Endothelial cell of umbilical vein (primary cell): Measurements from ENCODE around the gene DPYD. TPM values are rescaled to one million over a fixed set of nuclear protein-coding genes. Genes with fewer than 3 reads are reported as not detected.

Experiments
- BruUV-seq: library from RNA; stranded (reverse); fragments of 400-500 nt; replicated peaks from 2 replicates; lab custom pipeline; 2021; lab: Mats Ljungman, UMichigan
- CTCF ChIA-PET: fragments of 300-600, 350-600 bp; sonication (Branson Sonifier 250); formaldehyde crosslinking; loops from one replicate; lab custom pipeline; 2021; ENCODE audit warnings: antibody characterized with exemption, inconsistent platforms; lab: Charles Lee
- POLR2A ChIA-PET: fragments of 300-600, 350-600 bp; sonication (Branson Sonifier 250); formaldehyde crosslinking; loops from one replicate; lab custom pipeline; 2021; ENCODE audit warnings: antibody characterized with exemption, inconsistent platforms; lab: Charles Lee
- DNase-seq: peaks from one replicate; pipeline ENCODE4 v3.0.0-alpha.2; 2011; ENCODE audit warnings: low read depth, low spot score
- FAIRE-seq: peaks from 2 replicates; lab custom pipeline; 2011; peaks lifted over from hg19 to GRCh38; lab: Jason Lieb, UNC
- H2AFZ ChIP-seq: 2 replicates; pipeline ENCODE4 v1.6.0; 2012; ENCODE audit warnings: low read depth, low read length, control low read depth, inconsistent platforms
- H3K27ac ChIP-seq: 2 replicates; pipeline ENCODE4 v1.5.1; 2011; ENCODE audit warnings: low read depth, mild to moderate bottlenecking, control low read depth, low read length, moderate library complexity; ENCODE audit not compliant: insufficient read depth
- H3K27me3 ChIP-seq, 2 experiments: 2 replicates each; pipeline versions ENCODE4 v1.6.0 to v1.6.1; 2011; ENCODE audit warnings: low read length in 2 of 2, mixed read lengths in 1 of 2; ENCODE audit not compliant: control insufficient read depth in 2 of 2, insufficient read depth in 2 of 2
- H3K36me3 ChIP-seq, 2 experiments: 2 replicates in 1 of 2; 3 replicates in 1 of 2; pipeline ENCODE4 v1.5.1; 2011; ENCODE audit warnings: low read length in 2 of 2, mild to moderate bottlenecking in 1 of 2, moderate library complexity in 1 of 2; ENCODE audit not compliant: control insufficient read depth in 2 of 2, insufficient read depth in 2 of 2; ENCODE audit errors: extremely low read depth in 1 of 2
- H3K4me1 ChIP-seq: 3 replicates; pipeline ENCODE4 v1.5.1; 2011; ENCODE audit warnings: mild to moderate bottlenecking, low read length; ENCODE audit not compliant: control insufficient read depth, insufficient read depth; ENCODE audit errors: extremely low read depth
- H3K4me2 ChIP-seq: 2 replicates; pipeline ENCODE4 v1.6.1; 2011; ENCODE audit warnings: low read length, control low read depth, mixed read lengths; ENCODE audit not compliant: insufficient read depth
- H3K4me3 ChIP-seq, 3 experiments: fragments of 200-600 bp in 1 of 3; sonication (generic), shearing (Covaris generic) in 1 of 3; replicated peaks in 1 of 3; 2 replicates each; pipeline ENCODE4 v1.5.1; 2011 to 2016; ENCODE audit warnings: control low read depth in 3 of 3, low read length in 3 of 3, mild to moderate bottlenecking in 2 of 3, inconsistent platforms in 1 of 3, low read depth in 1 of 3, moderate library complexity in 1 of 3; ENCODE audit not compliant: insufficient read depth in 1 of 3
- H3K79me2 ChIP-seq: 2 replicates; pipeline ENCODE4 v1.6.0; 2012; ENCODE audit warnings: low read length, inconsistent platforms; ENCODE audit not compliant: control insufficient read depth, insufficient read depth
- H3K9ac ChIP-seq: replicated peaks from 2 replicates; pipeline ENCODE3; 2011; ENCODE audit warnings: low read length, control low read depth; ENCODE audit not compliant: insufficient read depth; ENCODE audit errors: extremely low read depth
- H3K9me1 ChIP-seq: replicated peaks from 3 replicates; pipeline ENCODE4 v1.6.0; 2011; ENCODE audit warnings: mild to moderate bottlenecking, low read length; ENCODE audit not compliant: control insufficient read depth, insufficient read depth; ENCODE audit errors: extremely low read depth
- H3K9me3 ChIP-seq: replicated peaks from 2 replicates; pipeline ENCODE4 v1.5.1; 2012; ENCODE audit warnings: low read length, inconsistent platforms; ENCODE audit not compliant: control insufficient read depth, insufficient read depth
- H4K20me1 ChIP-seq: replicated peaks from 2 replicates; pipeline ENCODE3; 2011; ENCODE audit warnings: mild to moderate bottlenecking, low read length; ENCODE audit not compliant: control insufficient read depth, insufficient read depth; ENCODE audit errors: extremely low read depth
- EZH2 ChIP-seq: IDR thresholded peaks from 2 replicates; pipeline ENCODE4 v1.6.1; 2012; ENCODE audit warnings: borderline replicate concordance, low read depth, mild to moderate bottlenecking, moderate library complexity, low read length, inconsistent platforms; ENCODE audit not compliant: severe bottlenecking
- FOS ChIP-seq: IDR thresholded peaks from 2 replicates; pipeline ENCODE4 v1.6.1; 2011; ENCODE audit warnings: mild to moderate bottlenecking, low read length, moderate library complexity, borderline replicate concordance; ENCODE audit not compliant: insufficient read depth
- GATA2 ChIP-seq: IDR thresholded peaks from 2 replicates; pipeline ENCODE4 v1.7.0; 2011; ENCODE audit warnings: low read depth, mild to moderate bottlenecking, moderate library complexity, mixed read lengths, low read length; ENCODE audit not compliant: insufficient read length, insufficient read depth
- JUN ChIP-seq: IDR thresholded peaks from 2 replicates; pipeline ENCODE4 v1.6.1; 2011; ENCODE audit warnings: borderline replicate concordance, low read depth; ENCODE audit not compliant: insufficient read length, insufficient read depth
- MYC ChIP-seq: IDR thresholded peaks from one replicate; pipeline ENCODE4 v1.6.1; 2011; ENCODE audit warnings: mild to moderate bottlenecking, low read depth, low read length
- POLR2A ChIP-seq: IDR thresholded peaks from 2 replicates; pipeline ENCODE4 v1.6.1; 2012; ENCODE audit warnings: low read depth, mild to moderate bottlenecking, control low read depth, low read length
- POLR2AphosphoS5 ChIP-seq: IDR thresholded peaks from 2 replicates; pipeline ENCODE4 v1.6.1; 2012; ENCODE audit warnings: low read depth, mild to moderate bottlenecking, control low read depth, low read length, moderate library complexity; ENCODE audit not compliant: insufficient read depth
- dilution Hi-C: fragments of 300-500 bp; cut with MboI; formaldehyde crosslinking; loops from one replicate; pipeline ENCODE4 v1.15.0; 2019; ENCODE audit warnings: low sequenced_read_pairs; ENCODE audit not compliant: extremely low pct_ligation_motif_present
- intact Hi-C: fragments of 100-400 bp; cut with micrococcal nuclease; formaldehyde crosslinking; loops from one replicate; pipeline ENCODE4 v1.10.0; 2022
- polyA plus RNA-seq, 4 experiments: library from polyadenylated mRNA; depleted of rRNA in 3 of 4; stranded (reverse) in 3 of 4; unstranded in 1 of 4; fragments of >200 nt; gene quantifications; 2 replicates each; pipeline versions ENCODE4 v1.2.1 to v1.2.3, GENCODE V29; 2011 to 2012; ENCODE audit warnings: missing spikeins in 1 of 4
- total RNA-seq: library from RNA; stranded (reverse); gene quantifications from 2 replicates; pipeline ENCODE4 v1.2.3, GENCODE V29; 2021
- TF ChIP-seq, protein P1 (sequence below), 2 donors: IDR thresholded peaks; 1 replicate in 1 of 2; 2 replicates in 1 of 2; pipeline ENCODE4 v1.5.1; 2011; ENCODE audit warnings: low read length in 2 of 2, mild to moderate bottlenecking in 2 of 2, moderate library complexity in 2 of 2, control low read depth in 1 of 2, inconsistent platforms in 1 of 2, low read depth in 1 of 2; ENCODE audit not compliant: insufficient read depth in 1 of 2; ENCODE audit errors: extremely low read depth in 1 of 2
- TF ChIP-seq, protein P2 (sequence below): IDR thresholded peaks from 2 replicates; pipeline ENCODE4 v1.6.1; 2011; ENCODE audit not compliant: insufficient read depth, insufficient read length

The DPYD gene
- total and polyA plus RNA-seq, 2 donors (not counting 3 experiments of a cell fraction or from before 2014, with no cell fraction given): 4.6 to 15.1 TPM

DNA sequence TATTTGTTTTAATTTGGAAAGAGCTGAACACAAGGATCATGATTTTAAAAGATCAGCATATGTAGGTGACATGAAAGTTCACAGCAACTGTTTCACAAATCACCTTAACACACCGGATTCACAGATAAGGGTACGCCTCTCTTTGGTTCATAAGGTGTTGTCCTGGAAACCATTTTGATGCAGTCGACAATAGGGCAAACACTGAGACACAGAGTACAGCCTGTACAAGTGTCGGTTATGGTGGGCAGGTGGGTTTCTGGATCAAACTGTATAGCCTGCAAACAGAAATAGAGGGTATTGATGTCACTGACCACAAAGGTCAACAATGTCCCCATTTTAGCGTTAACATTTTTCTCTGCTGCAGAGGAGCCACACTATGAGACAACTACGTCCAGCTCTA is 842.0 kb downstream of the DPYD start:
- Histone ChIP-seq H3K9ac (no peak overlapping the region), H3K27me3 (no peaks in the 10 kb centered on the region), H3K4me1 (no peaks in the 10 kb centered on the region), H3K9me1 (no peaks in the 10 kb centered on the region), H3K27ac (no peak overlapping the region), H4K20me1 (no peaks in the 10 kb centered on the region), H3K79me2 (no peaks in the 10 kb centered on the region), H3K4me3 (no peak overlapping the region), H2AFZ (no peak overlapping the region), H3K4me2 (no peak overlapping the region), H3K9me3 (no peaks in the 10 kb centered on the region), H3K36me3 (no peaks in the 10 kb centered on the region)
- intact Hi-C loops (no loop called here), dilution Hi-C loops (no loop called here)
- no peak for TF ChIP-seq EZH2
- no peak for TF ChIP-seq POLR2A
- no peak for TF ChIP-seq FOS
- TF ChIP-seq, protein P1, sequence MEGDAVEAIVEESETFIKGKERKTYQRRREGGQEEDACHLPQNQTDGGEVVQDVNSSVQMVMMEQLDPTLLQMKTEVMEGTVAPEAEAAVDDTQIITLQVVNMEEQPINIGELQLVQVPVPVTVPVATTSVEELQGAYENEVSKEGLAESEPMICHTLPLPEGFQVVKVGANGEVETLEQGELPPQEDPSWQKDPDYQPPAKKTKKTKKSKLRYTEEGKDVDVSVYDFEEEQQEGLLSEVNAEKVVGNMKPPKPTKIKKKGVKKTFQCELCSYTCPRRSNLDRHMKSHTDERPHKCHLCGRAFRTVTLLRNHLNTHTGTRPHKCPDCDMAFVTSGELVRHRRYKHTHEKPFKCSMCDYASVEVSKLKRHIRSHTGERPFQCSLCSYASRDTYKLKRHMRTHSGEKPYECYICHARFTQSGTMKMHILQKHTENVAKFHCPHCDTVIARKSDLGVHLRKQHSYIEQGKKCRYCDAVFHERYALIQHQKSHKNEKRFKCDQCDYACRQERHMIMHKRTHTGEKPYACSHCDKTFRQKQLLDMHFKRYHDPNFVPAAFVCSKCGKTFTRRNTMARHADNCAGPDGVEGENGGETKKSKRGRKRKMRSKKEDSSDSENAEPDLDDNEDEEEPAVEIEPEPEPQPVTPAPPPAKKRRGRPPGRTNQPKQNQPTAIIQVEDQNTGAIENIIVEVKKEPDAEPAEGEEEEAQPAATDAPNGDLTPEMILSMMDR (IDR thresholded peaks at IDR 0.05; ENCODE audit: extremely low read depth in 1 of 2, insufficient read depth in 1 of 2, low read depth in 1 of 2, low read length in 2 of 2): no peak
- TF ChIP-seq, protein P2, sequence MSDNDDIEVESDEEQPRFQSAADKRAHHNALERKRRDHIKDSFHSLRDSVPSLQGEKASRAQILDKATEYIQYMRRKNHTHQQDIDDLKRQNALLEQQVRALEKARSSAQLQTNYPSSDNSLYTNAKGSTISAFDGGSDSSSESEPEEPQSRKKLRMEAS: no peak
- TF ChIP-seq JUN: no peak
- no peak for TF ChIP-seq GATA2
- no peak for TF ChIP-seq POLR2AphosphoS5
- no peak for TF ChIP-seq MYC
- FAIRE-seq (no peak), DNase-seq (no peak)
- CTCF ChIA-PET: no interaction called here
- BruUV-seq: no TSS peak
- POLR2A ChIA-PET: no interaction called here
